Effector memory CD8-positive, alpha-beta T cell (primary cell): ENCODE measurements around the gene ABL2.
"Not testable (repeated sequence)": the region's sequence is repeated elsewhere in the genome, so short reads cannot be mapped to it uniquely, and the experiment has no call there.

Experiments
- ATAC-seq: fragments of 150-1000 bp; cut with Tn5 transposase; replicated peaks from 2 replicates; pipeline ENCODE4 v1.10.0; 2021; ENCODE audit warnings: mild to moderate bottlenecking, moderate library complexity
- DNase-seq, 3 experiments: peaks; one replicate each; pipeline ENCODE4 v3.0.0; 2021
- H3K27ac Mint-ChIP-seq, 2 donors: one replicate each; pipeline ENCODE4 v1.8.0; 2022; ENCODE audit warnings: mild to moderate bottlenecking in 2 of 2, mixed read lengths in 2 of 2, moderate library complexity in 2 of 2
- H3K27me3 Mint-ChIP-seq, 2 donors: one replicate each; pipeline ENCODE4 v1.8.0; 2022; ENCODE audit warnings: mixed read lengths in 2 of 2
- H3K36me3 Mint-ChIP-seq: one replicate; pipeline ENCODE4 v1.8.0; 2022; ENCODE audit warnings: mild to moderate bottlenecking, moderate library complexity, mixed read lengths; ENCODE audit not compliant: insufficient read depth
- H3K4me1 Mint-ChIP-seq, 2 donors: one replicate each; pipeline ENCODE4 v1.8.0; 2022; ENCODE audit warnings: low read depth in 2 of 2, mixed read lengths in 2 of 2
- H3K4me3 Mint-ChIP-seq, 2 donors: one replicate each; pipeline ENCODE4 v1.8.0; 2022; ENCODE audit warnings: mild to moderate bottlenecking in 2 of 2, mixed read lengths in 2 of 2, moderate library complexity in 2 of 2
- H3K9me3 Mint-ChIP-seq, 2 donors: one replicate each; pipeline ENCODE4 v1.8.0; 2022; ENCODE audit warnings: mixed read lengths in 2 of 2
- total RNA-seq, 9 experiments: gene quantifications; one replicate each; lab custom pipeline; 2026; lab: John Stamatoyannopoulos, UW

The ABL2 gene
- 28.8 to 60.9 (median 49.0) reads per million in 9 experiments for total RNA-seq

GRCh38 chr1:179229214-179230140, at the start of gene ABL2:
Gene ABL2 (minus strand): TSS chr1:179229677. CDS start chr1:179229397, 280 bp downstream.
- Mint-ChIP-seq H3K4me3 (peak within 1 kb of the TSS; percentile 93 to 95), H3K4me1 (peaks cover 18 to 27% of the 10 kb centered on the region in 2 donors), H3K27me3 (no peaks in the 10 kb centered on the region), H3K27ac (peak within 1 kb of the TSS; percentile 93 to 95), H3K9me3 (no peaks in the 10 kb centered on the region), H3K36me3 (peaks cover 11% of the 10 kb centered on the region)
- ATAC-seq (peak; percentile 73), DNase-seq (peak; percentile 38 to 42 (median 40))

GRCh38 chr1:179278920-179279319, 49.4 kb upstream of the ABL2 start:
- H3K36me3 Mint-ChIP-seq = no peaks in the 10 kb centered on the region
- H3K4me1 Mint-ChIP-seq = no peaks in the 10 kb centered on the region
- DNase-seq (no peak), ATAC-seq (no peak)
- H3K4me3 Mint-ChIP-seq = no peak overlapping the region
- H3K27me3 Mint-ChIP-seq = peaks cover 0 to 5% of the 10 kb centered on the region in 2 donors
- peaks cover 0 to 2% of the 10 kb centered on the region in 2 donors for H3K9me3 Mint-ChIP-seq
- H3K27ac Mint-ChIP-seq = no peak overlapping the region

GRCh38 chr1:179274424-179274823, 44.9 kb upstream of the ABL2 start:
- not testable (repeated sequence) for ATAC-seq, H3K4me3 Mint-ChIP-seq

GRCh38 chr1:179269071-179269470, 39.6 kb upstream of the ABL2 start:
- Mint-ChIP-seq H3K4me1 (no peaks in the 10 kb centered on the region), H3K27ac (no peak overlapping the region), H3K9me3 (no peaks in the 10 kb centered on the region), H3K27me3 (no peaks in the 10 kb centered on the region), H3K4me3 (no peak overlapping the region), H3K36me3 (no peaks in the 10 kb centered on the region)
- ATAC-seq = no peak
- no peak for DNase-seq

More at GRCh38 chr1:179274424-179274823, 44.9 kb upstream of the ABL2 start:
- not testable (repeated sequence) for H3K36me3 Mint-ChIP-seq, H3K4me1 Mint-ChIP-seq, H3K27ac Mint-ChIP-seq, DNase-seq, H3K27me3 Mint-ChIP-seq, H3K9me3 Mint-ChIP-seq

- Mint-ChIP-seq H3K4me3 (no peak overlapping the region), H3K27ac (no peak overlapping the region), H3K36me3 (no peaks in the 10 kb centered on the region), H3K27me3 (no peaks in the 10 kb centered on the region), H3K4me1 (peaks cover 0 to 4% of the 10 kb centered on the region in 2 donors), H3K9me3 (no peaks in the 10 kb centered on the region)
- ATAC-seq (no peak), DNase-seq (no peak)
These were observed 35.0 kb upstream of the ABL2 start for GRCh38 chr1:179264507-179264906.

- ATAC-seq (no peak), DNase-seq (no peak)
- Mint-ChIP-seq H3K4me1 (peaks cover 0 to 4% of the 10 kb centered on the region in 2 donors), H3K27me3 (no peaks in the 10 kb centered on the region), H3K36me3 (no peaks in the 10 kb centered on the region), H3K27ac (no peak overlapping the region), H3K4me3 (no peak overlapping the region), H3K9me3 (no peaks in the 10 kb centered on the region)
These were observed 33.6 kb upstream of the ABL2 start for GRCh38 chr1:179263121-179263520.

- DNase-seq (no peak), ATAC-seq (no peak)
- Mint-ChIP-seq H3K4me1 (peaks cover 0 to 4% of the 10 kb centered on the region in 2 donors), H3K27me3 (no peaks in the 10 kb centered on the region), H3K27ac (no peak overlapping the region), H3K9me3 (no peaks in the 10 kb centered on the region), H3K36me3 (no peaks in the 10 kb centered on the region), H3K4me3 (no peak overlapping the region)
These were observed 32.7 kb upstream of the ABL2 start for GRCh38 chr1:179262183-179262582.

- H3K27me3 Mint-ChIP-seq = peaks cover 0 to 9% of the 10 kb centered on the region in 2 donors
- no peak for DNase-seq
- no peaks in the 10 kb centered on the region for H3K4me1 Mint-ChIP-seq
- no peaks in the 10 kb centered on the region for H3K36me3 Mint-ChIP-seq
- H3K4me3 Mint-ChIP-seq = no peak overlapping the region
- H3K27ac Mint-ChIP-seq = no peak overlapping the region
- ATAC-seq = no peak
- no peaks in the 10 kb centered on the region for H3K9me3 Mint-ChIP-seq
These were observed 24.0 kb upstream of the ABL2 start for GRCh38 chr1:179253286-179253972.

GRCh38 chr1:179252606-179253005, 23.1 kb upstream of the ABL2 start:
- ATAC-seq (no peak), DNase-seq (no peak)
- Mint-ChIP-seq H3K4me1 (no peaks in the 10 kb centered on the region), H3K27ac (no peak overlapping the region), H3K36me3 (no peaks in the 10 kb centered on the region), H3K9me3 (no peaks in the 10 kb centered on the region), H3K27me3 (peaks cover 0 to 9% of the 10 kb centered on the region in 2 donors), H3K4me3 (no peak overlapping the region)

GRCh38 chr1:179251675-179252074, 22.2 kb upstream of the ABL2 start:
- H3K4me3 Mint-ChIP-seq = no peak overlapping the region
- peaks cover 0 to 9% of the 10 kb centered on the region in 2 donors for H3K27me3 Mint-ChIP-seq
- DNase-seq = no peak
- ATAC-seq = no peak
- no peaks in the 10 kb centered on the region for H3K36me3 Mint-ChIP-seq
- H3K4me1 Mint-ChIP-seq = no peaks in the 10 kb centered on the region
- no peak overlapping the region for H3K27ac Mint-ChIP-seq
- no peaks in the 10 kb centered on the region for H3K9me3 Mint-ChIP-seq

- Mint-ChIP-seq H3K4me3 (no peak overlapping the region), H3K9me3 (no peaks in the 10 kb centered on the region), H3K27me3 (peaks cover 0 to 9% of the 10 kb centered on the region in 2 donors), H3K4me1 (no peaks in the 10 kb centered on the region), H3K27ac (no peak overlapping the region), H3K36me3 (no peaks in the 10 kb centered on the region)
- ATAC-seq (no peak), DNase-seq (no peak)
These were observed 18.4 kb upstream of the ABL2 start for GRCh38 chr1:179247923-179248322.

- not testable (repeated sequence) for H3K36me3 Mint-ChIP-seq, H3K27me3 Mint-ChIP-seq, H3K9me3 Mint-ChIP-seq, H3K4me3 Mint-ChIP-seq, DNase-seq, H3K4me1 Mint-ChIP-seq, H3K27ac Mint-ChIP-seq, ATAC-seq
These were observed 15.9 kb upstream of the ABL2 start for GRCh38 chr1:179245426-179245825.

GRCh38 chr1:179241530-179242097, 12.1 kb upstream of the ABL2 start:
- Mint-ChIP-seq H3K9me3 (no peaks in the 10 kb centered on the region), H3K4me1 (no peaks in the 10 kb centered on the region), H3K4me3 (no peak overlapping the region), H3K27me3 (no peaks in the 10 kb centered on the region), H3K36me3 (no peaks in the 10 kb centered on the region), H3K27ac (no peak overlapping the region)
- ATAC-seq (no peak), DNase-seq (no peak)
